Progenitor cell of endocrine pancreas (in vitro differentiated cells): ENCODE results near the gene ZNF799. TPM values are rescaled to one million over a fixed set of nuclear protein-coding genes. Genes with fewer than 3 reads are reported as not detected.
A peak's percentile ranks its signal among the peaks of the same experiment; 100 is the strongest.
"Not testable (repeated sequence)": the region's sequence is repeated elsewhere in the genome, so short reads cannot be mapped to it uniquely, and the experiment has no call there.

ENCODE experiments used
- DNase-seq: peaks from one replicate; pipeline ENCODE4 v3.0.0; 2021; ENCODE audit warnings: low spot score; ENCODE audit not compliant: unreplicated experiment
- H3K27ac Mint-ChIP-seq: 2 replicates; pipeline ENCODE4 v1.8.0; 2021; ENCODE audit warnings: mild to moderate bottlenecking, moderate library complexity, mixed read lengths
- H3K27me3 Mint-ChIP-seq: 2 replicates; pipeline ENCODE4 v1.8.0; 2021; ENCODE audit warnings: mixed read lengths
- H3K36me3 Mint-ChIP-seq: 2 replicates; pipeline ENCODE4 v1.8.0; 2022; ENCODE audit warnings: mixed read lengths; ENCODE audit not compliant: insufficient read depth
- H3K4me1 Mint-ChIP-seq: 2 replicates; pipeline ENCODE4 v1.8.0; 2021; ENCODE audit warnings: low read depth, mixed read lengths
- H3K4me3 Mint-ChIP-seq: 2 replicates; pipeline ENCODE4 v1.8.0; 2021; ENCODE audit warnings: low read depth, mild to moderate bottlenecking, moderate library complexity, mixed read lengths
- H3K9me3 Mint-ChIP-seq: 2 replicates; pipeline ENCODE4 v1.8.0; 2021; ENCODE audit warnings: low read depth, mixed read lengths
- CTCF ChIP-seq: fragments of 200-600 bp; sonication (generic); IDR thresholded peaks from one replicate; pipeline ENCODE4 v1.5.0; 2021; ENCODE audit warnings: antibody characterized with exemption, mild to moderate bottlenecking; ENCODE audit not compliant: unreplicated experiment
- long read RNA-seq: library from polyadenylated mRNA; unstranded; transcript quantifications from one replicate; pipeline ENCODE4 v2.0.0, GENCODE V29; 2020
- total RNA-seq: library from RNA; stranded (reverse); gene quantifications from 2 replicates; pipeline ENCODE4 v1.2.1, GENCODE V29; 2021

The ZNF799 gene
- 8.5 and 9.0 TPM in 2 replicates for total RNA-seq
- long read RNA-seq, transcript ZNF799-202 (4 exons, 2,583 nt): major isoform, 89 of 91 reads
- long read RNA-seq, partial matches to known transcripts: 0 of 91 reads
- long read RNA-seq, other reads (novel, unspliced or antisense): 1 of 91 reads

GRCh38 chr19:12400633-12401502, at the start of gene ZNF799:
Gene ZNF799, minus strand, starts transcription at chr19:12401271. Its CDS starts 201 bp downstream, at chr19:12401070.
- Mint-ChIP-seq H3K27ac (peak within 1 kb of the TSS; percentile 98), H3K36me3 (peaks cover 11% of the 10 kb centered on the region), H3K27me3 (no peaks in the 10 kb centered on the region), H3K4me3 (peak within 1 kb of the TSS; percentile 93), H3K4me1 (peaks cover 9% of the 10 kb centered on the region), H3K9me3 (peaks cover 12% of the 10 kb centered on the region)
- peak; percentile 84 for DNase-seq
- TF ChIP-seq CTCF: peak; percentile 34

GRCh38 chr19:12450844-12451243, 49.8 kb upstream of the ZNF799 start:
- DNase-seq: no peak
- Mint-ChIP-seq H3K27ac (no peak overlapping the region), H3K4me1 (no peaks in the 10 kb centered on the region), H3K9me3 (peaks cover 40% of the 10 kb centered on the region), H3K27me3 (no peaks in the 10 kb centered on the region), H3K4me3 (no peak overlapping the region), H3K36me3 (peaks cover 32% of the 10 kb centered on the region)
- no peak for TF ChIP-seq CTCF

GRCh38 chr19:12448808-12449207, 47.7 kb upstream of the ZNF799 start:
- H3K4me3 Mint-ChIP-seq: no peak overlapping the region
- no peak for DNase-seq
- no peaks in the 10 kb centered on the region for H3K27me3 Mint-ChIP-seq
- peaks cover 43% of the 10 kb centered on the region for H3K9me3 Mint-ChIP-seq
- peaks cover 29% of the 10 kb centered on the region for H3K36me3 Mint-ChIP-seq
- H3K4me1 Mint-ChIP-seq: no peaks in the 10 kb centered on the region
- H3K27ac Mint-ChIP-seq: no peak overlapping the region
- TF ChIP-seq CTCF: no peak

GRCh38 chr19:12440541-12441316, 39.7 kb upstream of the ZNF799 start, which contains the start of gene ZNF443:
Gene ZNF443, minus strand, starts transcription at chr19:12441021. Its CDS starts 107 bp downstream, at chr19:12440914.
- H3K9me3 Mint-ChIP-seq: peaks cover 25% of the 10 kb centered on the region
- H3K4me3 Mint-ChIP-seq: peak within 1 kb of the TSS; percentile 99

GRCh38 chr19:12439686-12440540, 38.8 kb upstream of the ZNF799 start:
- peak overlapping the region; percentile 99 for H3K27ac Mint-ChIP-seq
- peak; percentile 18 for DNase-seq
- not testable (repeated sequence) for H3K27me3 Mint-ChIP-seq, H3K4me1 Mint-ChIP-seq
- peaks cover 23% of the 10 kb centered on the region for H3K36me3 Mint-ChIP-seq
- H3K4me3 Mint-ChIP-seq: peak overlapping the region; percentile 99
- peaks cover 22% of the 10 kb centered on the region for H3K9me3 Mint-ChIP-seq

More at GRCh38 chr19:12440541-12441316, 39.7 kb upstream of the ZNF799 start, which contains the start of gene ZNF443:
- TF ChIP-seq CTCF: peak; percentile 21
- DNase-seq: peak; percentile 99
- Mint-ChIP-seq H3K27me3 (no peaks in the 10 kb centered on the region), H3K27ac (peak within 1 kb of the TSS; percentile 99), H3K36me3 (peaks cover 19% of the 10 kb centered on the region), H3K4me1 (peaks cover 6% of the 10 kb centered on the region)

- not testable (repeated sequence) for H3K4me3 Mint-ChIP-seq, H3K4me1 Mint-ChIP-seq, DNase-seq, H3K27me3 Mint-ChIP-seq, H3K27ac Mint-ChIP-seq
- H3K9me3 Mint-ChIP-seq: peaks cover 44% of the 10 kb centered on the region
- H3K36me3 Mint-ChIP-seq: peaks cover 77% of the 10 kb centered on the region
Measured at GRCh38 chr19:12430726-12431299, 29.7 kb upstream of the ZNF799 start.
